Measurements from ENCODE around the gene KRTAP1-1.
"Not testable (repeated sequence)": the region's sequence is repeated elsewhere in the genome, so short reads cannot be mapped to it uniquely, and the experiment has no call there.

KRTAP1-1 gene, protein sequence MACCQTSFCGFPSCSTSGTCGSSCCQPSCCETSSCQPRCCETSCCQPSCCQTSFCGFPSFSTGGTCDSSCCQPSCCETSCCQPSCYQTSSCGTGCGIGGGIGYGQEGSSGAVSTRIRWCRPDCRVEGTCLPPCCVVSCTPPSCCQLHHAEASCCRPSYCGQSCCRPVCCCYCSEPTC

DNA sequence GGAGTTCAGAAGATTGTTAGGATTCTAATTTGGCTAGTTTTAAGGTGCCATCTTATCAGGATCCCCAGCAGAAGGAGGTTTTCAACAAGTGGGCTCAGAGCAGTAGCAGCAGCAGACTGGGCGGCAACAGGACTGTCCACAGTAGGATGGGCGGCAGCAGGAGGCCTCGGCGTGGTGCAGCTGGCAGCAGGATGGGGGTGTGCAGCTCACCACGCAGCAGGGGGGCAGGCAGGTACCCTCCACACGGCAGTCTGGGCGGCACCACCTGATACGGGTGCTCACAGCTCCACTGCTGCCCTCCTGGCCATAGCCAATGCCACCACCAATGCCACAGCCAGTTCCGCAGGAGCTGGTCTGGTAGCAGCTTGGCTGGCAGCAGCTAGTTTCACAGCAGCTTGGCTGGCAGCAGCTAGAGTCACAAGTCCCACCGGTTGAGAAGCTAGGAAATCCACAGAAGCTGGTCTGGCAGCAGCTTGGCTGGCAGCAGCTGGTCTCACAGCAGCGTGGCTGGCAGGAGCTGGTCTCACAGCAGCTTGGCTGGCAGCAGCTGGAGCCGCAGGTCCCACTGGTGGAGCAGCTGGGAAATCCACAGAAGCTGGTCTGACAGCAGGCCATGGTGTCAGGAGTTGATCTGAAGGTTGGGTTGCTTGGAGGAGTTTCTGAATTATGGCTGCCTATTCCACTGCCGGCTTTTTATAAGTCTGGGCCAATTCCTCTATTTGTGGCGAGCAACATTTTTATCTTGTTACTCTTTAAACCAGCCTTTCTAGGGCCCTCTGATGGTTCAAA is at the start of gene KRTAP1-1:
Gene KRTAP1-1 (minus strand): TSS at position 668 of the 789 bp plus-strand sequence. CDS start 53 bp downstream, at position 615.
- H3K4me1 ChIP-seq (ENCODE audit: low read length); H3K79me2 ChIP-seq (ENCODE audit: low read length); H2AFZ ChIP-seq (ENCODE audit: low read depth, low read length); H4K20me1 ChIP-seq (ENCODE audit: insufficient read depth, low read length); H3K9me3 ChIP-seq (ENCODE audit: insufficient read depth, low read length); H3K4me2 ChIP-seq (ENCODE audit: low read length); H3K4me3 ChIP-seq (ENCODE audit: low read length); H3K36me3 ChIP-seq (replicated peaks; ENCODE audit: low read depth, low read length); H3K27ac ChIP-seq (ENCODE audit: low read length); H3K9ac ChIP-seq (ENCODE audit: low read length): not testable (repeated sequence)
- H3K27me3 ChIP-seq (ENCODE audit: low read depth, low read length): peaks cover 34% of the 10 kb centered on the region; the same call in 1 of the 2 replicates

DNA sequence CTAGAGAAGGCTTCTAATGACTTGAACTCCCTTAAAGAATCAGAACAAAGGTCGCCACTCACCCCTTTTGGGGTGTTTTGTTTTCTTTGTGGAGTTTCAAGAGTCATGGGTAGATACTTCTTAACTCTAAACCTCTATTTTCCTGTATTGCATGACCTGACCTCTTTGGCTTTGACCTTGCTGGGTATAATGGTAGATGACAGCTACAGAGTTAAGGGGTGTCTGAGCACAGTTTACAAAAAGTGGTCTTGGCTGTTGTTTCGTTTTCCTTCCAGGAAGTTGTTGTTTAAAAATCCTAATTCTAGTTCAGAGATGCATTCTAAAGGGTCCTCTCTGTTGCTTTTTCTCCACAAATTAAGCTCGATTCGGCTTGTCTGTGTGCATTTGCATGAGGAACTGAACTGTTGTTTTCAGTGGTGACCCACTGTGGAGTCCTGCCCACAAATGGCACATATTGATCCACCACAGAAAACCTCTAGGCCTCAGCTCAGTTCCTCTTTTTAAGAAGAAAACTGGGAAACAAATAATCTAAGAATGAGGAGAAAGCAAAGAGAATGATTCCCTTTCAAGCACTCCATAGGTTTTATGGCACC is 47.6 kb upstream of the KRTAP1-1 start:
- not testable (repeated sequence) for H4K20me1 ChIP-seq (ENCODE audit: insufficient read depth, low read length); H2AFZ ChIP-seq (ENCODE audit: low read depth, low read length); H3K9me3 ChIP-seq (ENCODE audit: insufficient read depth, low read length); H3K4me2 ChIP-seq (ENCODE audit: low read length); H3K9ac ChIP-seq (ENCODE audit: low read length); H3K27ac ChIP-seq (ENCODE audit: low read length); H3K27me3 ChIP-seq (ENCODE audit: low read depth, low read length); H3K4me3 ChIP-seq (ENCODE audit: low read length); H3K36me3 ChIP-seq (replicated peaks; ENCODE audit: low read depth, low read length); H3K4me1 ChIP-seq (ENCODE audit: low read length); H3K79me2 ChIP-seq (ENCODE audit: low read length)

DNA sequence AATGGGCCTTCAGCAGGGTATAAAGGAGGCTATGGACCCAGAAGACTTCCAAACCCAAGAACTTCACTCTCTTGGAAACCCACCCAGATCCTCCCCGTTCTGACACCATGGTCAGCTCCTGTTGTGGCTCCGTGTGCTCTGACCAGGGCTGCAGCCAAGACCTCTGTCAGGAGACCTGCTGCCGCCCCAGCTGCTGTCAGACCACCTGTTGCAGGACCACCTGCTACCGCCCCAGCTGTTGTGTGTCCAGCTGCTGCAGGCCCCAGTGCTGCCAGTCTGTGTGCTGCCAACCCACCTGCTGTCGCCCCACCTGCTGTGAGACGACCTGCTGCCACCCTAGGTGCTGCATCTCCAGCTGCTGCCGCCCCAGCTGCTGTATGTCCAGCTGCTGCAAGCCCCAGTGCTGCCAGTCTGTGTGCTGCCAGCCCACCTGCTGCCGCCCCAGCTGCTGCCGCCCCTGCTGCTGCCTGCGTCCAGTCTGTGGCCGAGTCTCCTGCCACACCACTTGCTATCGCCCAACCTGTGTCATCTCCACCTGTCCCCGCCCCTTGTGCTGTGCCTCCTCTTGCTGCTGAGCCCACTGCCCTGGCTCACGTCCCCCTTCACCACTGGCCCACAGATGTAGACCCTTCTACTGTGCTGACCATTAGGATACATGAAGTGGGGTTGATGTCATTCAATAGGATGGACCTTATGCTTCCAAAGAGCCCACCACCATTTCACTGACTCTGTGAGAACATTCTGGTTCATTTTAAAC is 43.0 kb upstream of the KRTAP1-1 start, which contains the start of gene KRTAP4-7:
Gene KRTAP4-7 (plus strand): TSS at position 51 of the 757 bp plus-strand sequence. CDS start 57 bp downstream, at position 108.
- H2AFZ ChIP-seq (ENCODE audit: low read depth, low read length); H3K36me3 ChIP-seq (replicated peaks; ENCODE audit: low read depth, low read length); H4K20me1 ChIP-seq (ENCODE audit: insufficient read depth, low read length); H3K79me2 ChIP-seq (ENCODE audit: low read length); H3K9me3 ChIP-seq (ENCODE audit: insufficient read depth, low read length); H3K27me3 ChIP-seq (ENCODE audit: low read depth, low read length); H3K4me3 ChIP-seq (ENCODE audit: low read length); H3K4me2 ChIP-seq (ENCODE audit: low read length); H3K4me1 ChIP-seq (ENCODE audit: low read length); H3K27ac ChIP-seq (ENCODE audit: low read length); H3K9ac ChIP-seq (ENCODE audit: low read length): not testable (repeated sequence)

DNA sequence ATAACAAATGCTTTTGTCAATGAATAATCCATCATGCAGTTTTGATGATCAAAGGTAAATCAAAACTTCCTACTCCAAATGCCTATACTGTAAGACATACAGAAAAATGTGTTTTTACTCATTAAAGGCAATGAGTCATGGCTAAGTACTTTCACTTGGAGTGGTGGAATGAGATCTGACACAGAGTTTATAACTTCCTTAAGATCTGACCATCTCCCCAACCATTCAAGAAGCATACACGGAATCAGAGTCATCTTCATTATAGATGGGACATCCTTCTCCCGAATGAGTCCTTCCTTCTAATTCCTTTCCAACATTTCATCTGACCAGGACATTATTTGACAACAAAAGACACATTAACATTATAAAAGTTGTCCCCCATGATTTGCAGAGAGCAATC is 42.2 kb upstream of the KRTAP1-1 start:
- H4K20me1 ChIP-seq (ENCODE audit: insufficient read depth, low read length); H3K27me3 ChIP-seq (ENCODE audit: low read depth, low read length); H3K4me3 ChIP-seq (ENCODE audit: low read length); H2AFZ ChIP-seq (ENCODE audit: low read depth, low read length); H3K27ac ChIP-seq (ENCODE audit: low read length); H3K4me2 ChIP-seq (ENCODE audit: low read length); H3K36me3 ChIP-seq (replicated peaks; ENCODE audit: low read depth, low read length); H3K79me2 ChIP-seq (ENCODE audit: low read length); H3K9me3 ChIP-seq (ENCODE audit: insufficient read depth, low read length); H3K9ac ChIP-seq (ENCODE audit: low read length); H3K4me1 ChIP-seq (ENCODE audit: low read length): not testable (repeated sequence)

DNA sequence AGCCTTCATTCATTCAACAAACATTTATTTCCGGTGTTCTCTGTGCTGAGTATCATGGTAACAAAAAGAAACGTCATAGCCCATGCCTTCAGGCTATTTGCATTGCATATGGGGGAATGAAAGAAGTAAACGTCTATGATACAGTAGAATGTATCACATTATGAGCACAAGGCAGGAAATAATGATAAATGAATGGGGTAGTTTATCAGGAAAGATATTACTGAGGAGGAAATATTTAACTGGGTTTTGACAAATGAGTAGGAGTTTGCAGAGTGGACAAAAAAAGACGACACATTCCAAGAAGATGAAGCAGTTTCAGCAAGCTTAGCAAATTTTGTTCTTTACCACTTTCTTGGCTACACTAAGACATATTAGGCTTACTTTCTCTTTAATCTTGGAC is 41.4 kb upstream of the KRTAP1-1 start:
- Histone ChIP-seq H3K79me2 (ENCODE audit: low read length) (no peaks in the 10 kb centered on the region), H3K9me3 (ENCODE audit: insufficient read depth, low read length) (no peaks in the 10 kb centered on the region), H4K20me1 (ENCODE audit: insufficient read depth, low read length) (no peaks in the 10 kb centered on the region), H3K27ac (ENCODE audit: low read length) (no peak overlapping the region), H3K4me3 (ENCODE audit: low read length) (no peak overlapping the region), H3K27me3 (ENCODE audit: low read depth, low read length) (peaks cover 4% of the 10 kb centered on the region), H3K9ac (ENCODE audit: low read length) (no peak overlapping the region), H3K4me1 (ENCODE audit: low read length) (no peaks in the 10 kb centered on the region), H3K36me3 (replicated peaks; ENCODE audit: low read depth, low read length) (no peaks in the 10 kb centered on the region), H3K4me2 (ENCODE audit: low read length) (no peak overlapping the region), H2AFZ (ENCODE audit: low read depth, low read length) (no peak overlapping the region)
- no peak for TF ChIP-seq EZH2phosphoT487 (IDR thresholded peaks at IDR 0.05; ENCODE audit: low read depth)
- TF ChIP-seq, protein P1, sequence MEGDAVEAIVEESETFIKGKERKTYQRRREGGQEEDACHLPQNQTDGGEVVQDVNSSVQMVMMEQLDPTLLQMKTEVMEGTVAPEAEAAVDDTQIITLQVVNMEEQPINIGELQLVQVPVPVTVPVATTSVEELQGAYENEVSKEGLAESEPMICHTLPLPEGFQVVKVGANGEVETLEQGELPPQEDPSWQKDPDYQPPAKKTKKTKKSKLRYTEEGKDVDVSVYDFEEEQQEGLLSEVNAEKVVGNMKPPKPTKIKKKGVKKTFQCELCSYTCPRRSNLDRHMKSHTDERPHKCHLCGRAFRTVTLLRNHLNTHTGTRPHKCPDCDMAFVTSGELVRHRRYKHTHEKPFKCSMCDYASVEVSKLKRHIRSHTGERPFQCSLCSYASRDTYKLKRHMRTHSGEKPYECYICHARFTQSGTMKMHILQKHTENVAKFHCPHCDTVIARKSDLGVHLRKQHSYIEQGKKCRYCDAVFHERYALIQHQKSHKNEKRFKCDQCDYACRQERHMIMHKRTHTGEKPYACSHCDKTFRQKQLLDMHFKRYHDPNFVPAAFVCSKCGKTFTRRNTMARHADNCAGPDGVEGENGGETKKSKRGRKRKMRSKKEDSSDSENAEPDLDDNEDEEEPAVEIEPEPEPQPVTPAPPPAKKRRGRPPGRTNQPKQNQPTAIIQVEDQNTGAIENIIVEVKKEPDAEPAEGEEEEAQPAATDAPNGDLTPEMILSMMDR (IDR thresholded peaks at IDR 0.05; ENCODE audit: low read depth, low read length): no peak

All from OCI-LY3 (cell line).